Activated CD8-positive, alpha-beta T cell treated with anti-CD3 and anti-CD28 coated beads, Interleukin-2, amount 10 ng/mL, durations not matched to agents 7 days and 5 days (primary cell): ENCODE measurements around the gene GYG1. TPM values are rescaled to one million over a fixed set of nuclear protein-coding genes. Genes with fewer than 3 reads are reported as not detected.
A peak's percentile ranks its signal among the peaks of the same experiment; 100 is the strongest.

Source experiments
- ATAC-seq: fragments of 150-1000 bp; cut with Tn5 transposase; one replicate; pipeline ENCODE4 v1.10.0; 2021; ENCODE audit warnings: moderate library complexity
- CTCF ChIA-PET: fragments of 350-600 bp; sonication (Branson Sonifier 250); formaldehyde crosslinking; loops from one replicate; lab custom pipeline; 2021; ENCODE audit warnings: antibody characterized with exemption; lab: Charles Lee
- POLR2A ChIA-PET: fragments of 350-600 bp; sonication (Branson Sonifier 250); formaldehyde crosslinking; loops from one replicate; lab custom pipeline; 2021; ENCODE audit warnings: antibody characterized with exemption; lab: Charles Lee
- DNase-seq: peaks from one replicate; pipeline ENCODE4 v3.0.0-alpha.2; 2020
- H3K27ac Mint-ChIP-seq: one replicate; pipeline ENCODE4 v1.8.0; 2021; ENCODE audit warnings: mild to moderate bottlenecking, mixed read lengths
- H3K27me3 Mint-ChIP-seq: one replicate; pipeline ENCODE4 v1.8.0; 2021; ENCODE audit warnings: low read depth, mixed read lengths
- H3K36me3 Mint-ChIP-seq: one replicate; pipeline ENCODE4 v1.8.0; 2021; ENCODE audit warnings: low read depth, mixed read lengths
- H3K4me1 Mint-ChIP-seq: one replicate; pipeline ENCODE4 v1.8.0; 2021; ENCODE audit warnings: low read depth, mixed read lengths
- H3K4me3 Mint-ChIP-seq: one replicate; pipeline ENCODE4 v1.8.0; 2021; ENCODE audit warnings: mild to moderate bottlenecking, mixed read lengths
- H3K9me3 Mint-ChIP-seq: one replicate; pipeline ENCODE4 v1.8.0; 2022; ENCODE audit warnings: mixed read lengths; ENCODE audit not compliant: insufficient read depth
- total RNA-seq, 2 experiments: library from RNA; stranded (reverse); gene quantifications; one replicate each; pipeline ENCODE4 v1.2.3, GENCODE V29; 2021

The GYG1 gene
- 10 to 100 TPM; 46.9 to 54.0 TPM for total RNA-seq

- H3K9me3 Mint-ChIP-seq, result no peaks in the 10 kb centered on the region
- ATAC-seq, result peak; percentile 93
- POLR2A ChIA-PET, result interaction anchor here (0.8 to 2.6 kb wide), 11 partner anchors 10 to 138 kb away, joined by 3 to 9 read pairs (median 4); partner anchors contain the start of gene HPS3
- CTCF ChIA-PET, result interaction anchor here (0.7 to 2.9 kb wide), 11 partner anchors 9 to 888 kb away, joined by 3 to 19 read pairs (median 3); no protein-coding TSS in a partner anchor
- peak; percentile 81 for DNase-seq
- no peaks in the 10 kb centered on the region for H3K27me3 Mint-ChIP-seq
- peaks cover 32% of the 10 kb centered on the region for H3K36me3 Mint-ChIP-seq
- H3K4me3 Mint-ChIP-seq, result peak within 1 kb of the TSS; percentile 78
- H3K27ac Mint-ChIP-seq, result peak within 1 kb of the TSS; percentile 86
- H3K4me1 Mint-ChIP-seq, result peaks cover 44% of the 10 kb centered on the region
These were observed at the start of gene GYG1 for GRCh38 chr3:148991219-148992026. Gene GYG1, plus strand, starts transcription at chr3:148991540. Its CDS starts 101 bp downstream, at chr3:148991641.

- Mint-ChIP-seq H3K4me1 (no peaks in the 10 kb centered on the region), H3K27me3 (peaks cover 5% of the 10 kb centered on the region), H3K9me3 (no peaks in the 10 kb centered on the region), H3K36me3 (no peaks in the 10 kb centered on the region), H3K27ac (no peak overlapping the region), H3K4me3 (no peak overlapping the region)
- ChIA-PET CTCF (interaction anchor here (0.9 to 6.3 kb wide), 9 partner anchors 10 to 563 kb away, joined by 3 to 48 read pairs (median 4); no protein-coding TSS in a partner anchor), POLR2A (no interaction called here)
- DNase-seq (peak; percentile 33), ATAC-seq (peak; percentile 89)
These were observed 47.7 kb upstream of the GYG1 start for GRCh38 chr3:148943506-148944205.

GRCh38 chr3:148945116-148945515 lies 46.2 kb upstream of the GYG1 start:
- ATAC-seq, result no peak
- DNase-seq, result no peak
- H3K27ac Mint-ChIP-seq, result no peak overlapping the region
- peaks cover 7% of the 10 kb centered on the region for H3K27me3 Mint-ChIP-seq
- no peak overlapping the region for H3K4me3 Mint-ChIP-seq
- POLR2A ChIA-PET, result no interaction called here
- no peaks in the 10 kb centered on the region for H3K36me3 Mint-ChIP-seq
- H3K9me3 Mint-ChIP-seq, result no peaks in the 10 kb centered on the region
- H3K4me1 Mint-ChIP-seq, result no peaks in the 10 kb centered on the region
- CTCF ChIA-PET, result interaction anchor here (0.7 to 6.3 kb wide), 3 partner anchors 9 to 331 kb away, joined by 3 to 48 read pairs (median 5); no protein-coding TSS in a partner anchor

GRCh38 chr3:148948913-148949657 lies 42.3 kb upstream of the GYG1 start:
- POLR2A ChIA-PET, result no interaction called here
- H3K27me3 Mint-ChIP-seq, result peaks cover 7% of the 10 kb centered on the region
- H3K9me3 Mint-ChIP-seq, result no peaks in the 10 kb centered on the region
- no peak for DNase-seq
- H3K36me3 Mint-ChIP-seq, result no peaks in the 10 kb centered on the region
- ATAC-seq, result no peak
- H3K4me1 Mint-ChIP-seq, result no peaks in the 10 kb centered on the region
- CTCF ChIA-PET, result interaction anchor here (1.0 to 4.7 kb wide), 3 partner anchors 34 to 88 kb away, joined by 3 to 24 read pairs (median 3); no protein-coding TSS in a partner anchor
- H3K4me3 Mint-ChIP-seq, result no peak overlapping the region
- H3K27ac Mint-ChIP-seq, result no peak overlapping the region

GRCh38 chr3:148950806-148951205 lies 40.5 kb upstream of the GYG1 start:
- ATAC-seq, result no peak
- POLR2A ChIA-PET, result interaction anchor here (0.6 kb wide), 1 partner anchor 529 kb away, joined by 3 read pairs; no protein-coding TSS in a partner anchor
- CTCF ChIA-PET, result interaction anchor here (0.7 to 4.7 kb wide), 9 partner anchors 9 to 330 kb away, joined by 3 to 24 read pairs (median 3); no protein-coding TSS in a partner anchor
- no peak overlapping the region for H3K27ac Mint-ChIP-seq
- no peaks in the 10 kb centered on the region for H3K4me1 Mint-ChIP-seq
- no peaks in the 10 kb centered on the region for H3K9me3 Mint-ChIP-seq
- DNase-seq, result no peak
- H3K36me3 Mint-ChIP-seq, result no peaks in the 10 kb centered on the region
- no peak overlapping the region for H3K4me3 Mint-ChIP-seq
- H3K27me3 Mint-ChIP-seq, result peaks cover 11% of the 10 kb centered on the region

- no peaks in the 10 kb centered on the region for H3K36me3 Mint-ChIP-seq
- H3K27ac Mint-ChIP-seq, result no peak overlapping the region
- ATAC-seq (no peak), DNase-seq (no peak)
- no peaks in the 10 kb centered on the region for H3K4me1 Mint-ChIP-seq
- CTCF ChIA-PET, result interaction anchor here (1.2 to 4.7 kb wide), 3 partner anchors 91 to 329 kb away, joined by 3 to 24 read pairs (median 5); no protein-coding TSS in a partner anchor
- H3K4me3 Mint-ChIP-seq, result no peak overlapping the region
- peaks cover 11% of the 10 kb centered on the region for H3K27me3 Mint-ChIP-seq
- no peaks in the 10 kb centered on the region for H3K9me3 Mint-ChIP-seq
- POLR2A ChIA-PET, result no interaction called here
These were observed 39.6 kb upstream of the GYG1 start for GRCh38 chr3:148951599-148952361.

DNA sequence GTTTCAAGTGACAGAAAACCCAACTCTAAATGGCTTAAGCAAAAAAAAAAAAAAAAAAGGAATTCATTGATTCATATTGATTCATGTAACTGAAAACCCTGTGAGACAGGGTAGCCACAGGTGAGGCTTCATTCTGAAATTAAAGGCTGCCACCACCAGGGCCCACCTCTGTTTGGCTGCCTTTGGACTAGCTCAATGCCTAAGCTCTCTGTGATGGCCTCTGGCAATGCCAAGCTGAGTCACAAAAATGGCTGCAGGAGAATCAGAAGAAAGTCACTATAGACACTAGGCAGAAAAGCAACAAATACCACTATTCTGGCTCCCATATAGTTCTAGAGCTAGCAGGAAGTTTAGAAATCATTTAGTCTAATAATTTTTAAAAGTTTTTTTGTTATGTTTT lies 38.2 kb upstream of the GYG1 start:
- ChIA-PET CTCF (interaction anchor here (0.8 to 5.6 kb wide), 8 partner anchors 7 to 328 kb away, joined by 4 to 66 read pairs (median 8); partner anchors contain the start of gene HPS3), POLR2A (no interaction called here)
- peaks cover 9% of the 10 kb centered on the region for H3K4me1 Mint-ChIP-seq
- H3K36me3 Mint-ChIP-seq, result no peaks in the 10 kb centered on the region
- ATAC-seq (no peak), DNase-seq (no peak)
- no peak overlapping the region for H3K27ac Mint-ChIP-seq
- no peak overlapping the region for H3K4me3 Mint-ChIP-seq
- no peaks in the 10 kb centered on the region for H3K9me3 Mint-ChIP-seq
- peaks cover 11% of the 10 kb centered on the region for H3K27me3 Mint-ChIP-seq

- DNase-seq (no peak), ATAC-seq (no peak)
- ChIA-PET CTCF (interaction anchor here (0.6 to 5.6 kb wide), 31 partner anchors 12 to 340 kb away, joined by 3 to 66 read pairs (median 4); partner anchors contain the start of gene HPS3), POLR2A (no interaction called here)
- H3K27ac Mint-ChIP-seq, result no peak overlapping the region
- H3K27me3 Mint-ChIP-seq, result peaks cover 16% of the 10 kb centered on the region
- H3K4me3 Mint-ChIP-seq, result no peak overlapping the region
- peaks cover 9% of the 10 kb centered on the region for H3K4me1 Mint-ChIP-seq
- no peaks in the 10 kb centered on the region for H3K36me3 Mint-ChIP-seq
- no peaks in the 10 kb centered on the region for H3K9me3 Mint-ChIP-seq
These were observed 36.4 kb upstream of the GYG1 start for GRCh38 chr3:148954981-148955380.

- CTCF ChIA-PET, result interaction anchor here (0.6 to 5.6 kb wide), 35 partner anchors 11 to 555 kb away, joined by 3 to 66 read pairs (median 4); partner anchors contain the start of gene HPS3
- Mint-ChIP-seq H3K9me3 (no peaks in the 10 kb centered on the region), H3K27ac (no peak overlapping the region), H3K27me3 (peaks cover 20% of the 10 kb centered on the region), H3K36me3 (no peaks in the 10 kb centered on the region), H3K4me3 (no peak overlapping the region), H3K4me1 (peaks cover 9% of the 10 kb centered on the region)
- POLR2A ChIA-PET, result no interaction called here
- ATAC-seq (no peak), DNase-seq (peak; percentile 51)
These were observed 35.6 kb upstream of the GYG1 start for GRCh38 chr3:148955544-148956346.

GRCh38 chr3:148957586-148957985 lies 33.8 kb upstream of the GYG1 start:
- ATAC-seq (peak; percentile 83), DNase-seq (peak; percentile 38)
- Mint-ChIP-seq H3K9me3 (no peaks in the 10 kb centered on the region), H3K36me3 (no peaks in the 10 kb centered on the region), H3K27ac (peak overlapping the region; percentile 39), H3K4me3 (no peak overlapping the region), H3K27me3 (peaks cover 27% of the 10 kb centered on the region), H3K4me1 (peaks cover 9% of the 10 kb centered on the region)
- ChIA-PET POLR2A (no interaction called here), CTCF (interaction anchor here (1.0 to 5.6 kb wide), 6 partner anchors 10 to 316 kb away, joined by 3 to 52 read pairs (median 4); partner anchors contain the start of gene GYG1)
